Loucy (cell line): ENCODE data around the gene PARVG.

Experiments used
- CTCF ChIP-seq: fragments of 200-600 bp; sonication (generic); conservative IDR thresholded peaks from 2 replicates; pipeline ENCODE4 v1.5.1; 2014; ENCODE audit warnings: mild to moderate bottlenecking, antibody characterized with exemption, low read length
- EZH2phosphoT487 ChIP-seq: fragments of 200-600 bp; IDR thresholded peaks from 2 replicates; pipeline ENCODE4 v1.6.1; 2018; ENCODE audit warnings: antibody characterized with exemption, mild to moderate bottlenecking, moderate library complexity, borderline replicate concordance

GRCh38 chr22:44158816-44159215 is 21.9 kb upstream of the PARVG start:
- TF ChIP-seq CTCF: no peak
- no peak for TF ChIP-seq EZH2phosphoT487
